Inflammatory macrophage treated with lipopolysaccharide for 1 hour (primary cell): Measurements from ENCODE around the gene BAMBI.
"Not testable (repeated sequence)": the region's sequence is repeated elsewhere in the genome, so short reads cannot be mapped to it uniquely, and the experiment has no call there.

ENCODE experiments used
- DNase-seq, 2 donors: peaks; one replicate each; pipeline ENCODE4 v3.0.0-alpha.2; 2020 to 2022

BAMBI gene

GRCh38 chr10:28676968-28677887, at the start of gene BAMBI:
BAMBI (plus strand) TSS chr10:28677521; CDS start chr10:28677898, 377 bp downstream.
- DNase-seq: peak; percentile 87 to 93

DNA sequence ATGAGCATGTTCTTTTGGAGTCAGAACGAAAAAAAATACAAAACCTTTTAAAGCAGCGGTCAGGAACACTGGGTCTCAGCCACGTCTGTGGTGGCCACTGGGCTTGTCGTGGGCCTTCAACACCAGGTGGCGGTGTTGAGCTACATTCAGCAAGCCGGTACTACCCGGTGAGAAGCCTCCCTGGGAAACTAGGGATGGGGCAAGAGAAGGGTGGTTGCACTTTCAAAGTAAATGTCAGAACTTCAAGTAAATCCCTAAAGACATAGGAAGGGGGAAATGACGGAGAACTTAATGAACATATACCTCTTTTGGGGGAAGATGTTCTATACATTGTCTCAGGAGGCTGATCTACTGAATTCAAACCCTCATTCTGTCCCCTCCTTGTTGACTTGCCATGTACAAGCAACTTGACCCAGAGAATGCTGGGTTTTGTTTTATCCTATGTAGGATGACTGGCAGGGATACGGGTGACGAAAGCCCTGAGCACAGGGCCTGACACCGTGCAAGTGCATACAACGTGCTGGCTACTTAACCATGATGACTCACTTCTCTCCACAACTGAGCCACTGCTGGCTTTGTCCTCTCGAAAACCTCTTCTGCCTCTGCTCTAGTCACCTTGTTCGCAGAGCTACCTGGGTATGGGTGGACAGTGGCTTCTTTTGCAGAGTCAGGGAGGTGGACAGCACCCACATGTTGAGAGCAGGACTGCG, 49.0 kb upstream of the BAMBI start:
- DNase-seq: peak; percentile 61 to 88

GRCh38 chr10:28631896-28632583, 45.3 kb upstream of the BAMBI start:
- no peak for DNase-seq

DNA sequence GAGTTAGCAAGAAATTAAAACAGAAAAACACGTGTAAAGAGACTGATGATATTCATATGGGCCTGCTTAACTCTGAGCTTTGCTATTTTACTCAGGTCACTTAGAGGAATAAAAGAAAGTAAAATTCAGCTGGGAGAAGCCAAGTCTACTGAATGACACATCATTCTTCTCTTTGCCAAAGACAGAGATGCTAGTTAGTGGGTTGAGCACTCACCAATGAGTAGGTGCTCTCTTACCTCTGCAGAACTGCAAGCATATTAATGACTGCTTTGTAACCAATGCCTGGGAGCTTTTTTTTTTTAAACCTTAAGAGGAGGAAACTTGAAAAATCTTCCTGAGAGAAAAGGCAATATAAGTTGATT, 44.8 kb upstream of the BAMBI start:
- no peak for DNase-seq

DNA sequence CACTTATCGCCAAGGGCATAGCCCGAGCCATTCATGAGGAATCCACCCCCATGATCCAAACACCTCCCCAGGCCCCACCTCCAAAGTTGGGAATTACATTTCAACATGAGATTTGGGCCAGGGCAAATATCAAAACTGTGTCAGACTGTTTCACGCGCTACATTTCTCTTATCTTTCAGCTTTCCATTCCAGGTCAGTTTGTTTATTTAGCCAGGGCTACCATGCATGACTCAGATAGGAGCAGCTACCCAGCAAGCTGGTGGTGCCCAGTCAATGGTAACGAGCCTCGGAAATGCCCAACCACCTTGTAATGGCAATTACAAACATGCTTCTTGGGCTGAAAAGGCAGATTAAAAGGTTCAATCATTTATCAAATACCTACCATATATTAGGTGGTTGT, 43.6 kb upstream of the BAMBI start:
- DNase-seq: no peak

DNA sequence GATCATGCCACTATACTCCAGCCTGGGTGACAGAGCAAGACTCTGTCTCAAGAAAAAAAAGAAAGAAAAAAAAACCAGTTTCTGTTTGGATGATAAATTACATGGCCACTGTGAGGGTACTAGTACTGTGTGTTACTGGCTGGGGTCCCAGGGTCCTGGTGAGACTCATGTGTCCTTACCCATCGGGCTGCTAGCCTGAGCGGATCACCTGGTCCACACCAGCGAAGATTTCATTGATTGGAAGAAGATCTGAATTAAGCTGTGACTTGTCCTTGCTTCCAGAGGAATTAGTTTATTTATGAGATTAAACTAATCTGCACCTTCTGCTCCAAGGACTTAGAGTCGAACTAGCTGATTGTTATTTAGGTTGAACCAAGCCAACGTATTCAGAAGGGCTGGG, 40.0 kb upstream of the BAMBI start:
- no peak for DNase-seq

- no peak for DNase-seq
Observed at GRCh38 chr10:28638392-28638791, 38.9 kb upstream of the BAMBI start.

- DNase-seq: no peak
Observed at GRCh38 chr10:28640551-28640950, 36.8 kb upstream of the BAMBI start.

- no peak for DNase-seq
Observed at GRCh38 chr10:28644647-28645046, 32.7 kb upstream of the BAMBI start.

GRCh38 chr10:28652106-28652505, 25.2 kb upstream of the BAMBI start:
- no peak for DNase-seq

GRCh38 chr10:28652703-28653102, 24.6 kb upstream of the BAMBI start:
- DNase-seq: no peak

DNA sequence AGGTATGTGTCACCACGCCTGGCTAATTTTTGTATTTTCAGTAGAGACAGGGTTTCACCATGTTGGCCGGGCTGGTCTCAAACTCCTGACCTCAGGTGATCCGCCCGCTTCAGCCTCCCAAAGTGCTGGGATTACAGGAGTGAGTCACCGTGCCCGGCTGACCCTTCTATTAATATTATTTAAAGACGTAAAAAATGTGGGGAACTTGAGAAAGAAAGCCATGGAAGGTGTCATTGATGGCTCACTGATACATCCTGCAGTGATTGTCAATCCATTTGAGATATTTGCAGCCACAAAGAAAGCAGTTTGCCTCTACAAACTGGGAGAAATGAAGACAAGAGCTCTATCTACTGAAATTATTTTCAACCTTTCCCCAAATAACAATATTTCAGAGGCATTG, 18.5 kb upstream of the BAMBI start:
- DNase-seq: not testable (repeated sequence)

- peak; percentile 23 to 45 for DNase-seq
Observed at GRCh38 chr10:28661035-28661434, 16.3 kb upstream of the BAMBI start.

DNA sequence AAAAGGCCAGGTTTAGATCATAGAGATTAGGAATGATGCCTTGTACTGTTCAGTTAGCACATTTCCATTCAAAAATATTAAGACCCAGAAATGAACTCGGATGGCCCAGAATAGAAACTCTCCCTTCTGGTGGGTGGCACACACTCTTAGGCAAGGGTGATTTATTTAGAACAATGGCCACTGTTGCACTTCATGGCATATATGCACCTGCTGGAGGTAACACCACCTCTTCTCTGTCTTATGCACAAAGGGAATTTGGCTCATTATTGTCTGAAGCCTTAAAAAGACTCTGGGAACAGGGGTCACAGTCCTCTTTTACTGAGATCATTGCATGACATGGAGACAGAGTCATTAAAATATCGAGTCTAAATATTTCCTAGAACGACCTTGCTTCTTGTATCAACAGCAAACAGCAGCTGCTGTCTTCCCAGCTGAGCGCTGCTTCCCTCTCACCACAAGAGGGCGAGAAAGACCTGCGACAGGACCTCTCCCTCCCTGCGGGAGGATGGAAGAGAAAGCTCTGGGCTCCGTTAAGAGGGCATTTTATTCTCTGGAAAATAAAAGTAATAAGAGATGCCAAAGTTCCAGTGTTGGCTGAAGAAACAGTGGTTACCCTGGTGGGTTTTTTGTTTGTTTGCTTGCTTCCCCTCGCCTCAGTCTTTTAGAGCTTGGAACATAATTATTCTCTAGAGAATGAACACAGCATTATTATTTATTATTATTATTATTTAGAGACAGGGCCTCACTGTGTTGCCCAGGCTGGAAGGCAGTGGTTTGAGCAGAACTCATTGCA, 13.5 kb upstream of the BAMBI start:
- peak; percentile 58 to 85 for DNase-seq

GRCh38 chr10:28664369-28664740, 13.0 kb upstream of the BAMBI start:
- DNase-seq: no peak

DNA sequence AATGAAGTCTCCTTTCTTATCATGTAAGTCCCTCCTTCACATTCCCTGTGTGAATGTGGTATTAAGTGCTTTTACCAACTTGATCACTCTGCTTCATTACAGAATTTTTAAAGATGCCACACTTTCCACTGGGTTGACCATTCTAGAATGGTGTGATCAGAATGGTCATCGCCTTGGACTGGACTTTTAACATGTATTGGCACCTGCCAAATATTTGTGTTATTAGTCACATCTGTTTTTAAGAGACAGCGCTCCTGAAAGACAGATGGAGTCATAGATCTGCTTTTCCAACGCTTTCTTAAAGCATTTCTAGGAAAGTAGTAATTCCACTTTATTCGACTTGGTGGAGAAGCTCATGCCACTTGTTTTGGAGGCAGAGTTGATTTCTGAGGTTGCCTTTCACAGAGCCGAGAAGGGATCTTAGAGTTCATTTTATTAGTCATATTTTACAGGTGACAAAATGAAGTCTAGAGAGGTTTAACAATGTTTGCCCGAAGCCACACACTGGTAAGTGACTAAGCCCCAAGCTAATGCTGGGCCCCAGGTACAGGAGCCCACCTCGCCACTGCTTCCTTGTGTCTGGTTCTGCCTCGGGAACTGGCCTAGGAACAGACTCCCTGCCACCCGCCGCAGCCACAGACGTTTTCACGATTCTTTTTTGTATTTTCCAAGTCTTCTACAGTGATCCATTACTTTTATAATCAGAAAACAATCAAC, 10.4 kb upstream of the BAMBI start:
- DNase-seq: no peak

- no peak for DNase-seq
Observed at GRCh38 chr10:28668363-28669226, 8.7 kb upstream of the BAMBI start.

DNA sequence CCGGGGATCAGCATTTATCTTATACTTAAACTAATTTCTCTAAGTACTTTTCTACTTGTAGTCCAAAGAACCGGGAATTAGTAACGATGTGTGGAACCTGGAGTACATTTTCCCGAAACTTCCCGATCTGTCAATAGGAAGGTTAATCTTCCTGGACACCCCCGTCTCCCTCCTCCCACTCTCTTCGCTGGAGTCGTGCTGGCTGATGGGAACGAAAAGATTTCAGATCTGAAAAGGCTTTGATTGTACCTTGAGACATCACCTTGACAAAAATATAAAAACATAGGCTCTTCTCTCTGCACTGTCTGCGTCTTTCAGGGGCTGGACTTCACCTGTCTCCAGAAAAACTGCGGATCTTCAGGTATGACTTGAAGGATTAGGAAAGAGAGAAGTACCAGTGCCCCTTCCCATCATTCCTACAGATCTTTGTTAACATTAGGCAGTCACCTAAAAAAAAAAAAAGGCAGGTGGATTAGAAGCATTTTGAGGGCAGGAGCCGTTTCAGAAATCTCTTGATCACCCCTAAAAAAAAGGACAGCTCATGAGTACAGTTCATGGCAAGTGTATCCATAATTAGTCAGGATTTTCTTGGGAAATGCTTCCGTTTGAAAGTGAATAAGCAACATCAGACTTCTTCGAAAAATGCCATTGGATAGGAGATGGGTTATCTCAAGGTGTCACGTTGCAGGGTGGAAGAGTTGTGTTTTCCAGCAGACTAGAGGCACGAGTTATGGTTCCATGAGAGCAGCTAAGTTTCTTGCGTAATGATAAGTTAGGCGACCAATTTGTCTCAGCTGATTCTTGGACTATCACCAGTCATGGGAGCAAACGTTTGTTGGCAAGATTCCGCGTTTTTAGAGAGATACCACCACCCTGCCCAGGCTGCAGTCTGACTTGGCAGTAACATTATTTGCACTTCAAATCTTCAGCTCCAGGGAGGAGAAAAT, 7.8 kb upstream of the BAMBI start:
- DNase-seq: no peak

GRCh38 chr10:28674782-28675181, 2.5 kb upstream of the BAMBI start:
- DNase-seq: no peak
